GM12872 (cell line): ENCODE measurements around the gene NTNG1.

Experiments
- CTCF ChIP-seq: IDR thresholded peaks from 3 replicates; pipeline ENCODE4 v1.5.1; 2011; ENCODE audit warnings: low read depth, mild to moderate bottlenecking, low read length, moderate library complexity; ENCODE audit not compliant: insufficient read depth

NTNG1 gene

DNA sequence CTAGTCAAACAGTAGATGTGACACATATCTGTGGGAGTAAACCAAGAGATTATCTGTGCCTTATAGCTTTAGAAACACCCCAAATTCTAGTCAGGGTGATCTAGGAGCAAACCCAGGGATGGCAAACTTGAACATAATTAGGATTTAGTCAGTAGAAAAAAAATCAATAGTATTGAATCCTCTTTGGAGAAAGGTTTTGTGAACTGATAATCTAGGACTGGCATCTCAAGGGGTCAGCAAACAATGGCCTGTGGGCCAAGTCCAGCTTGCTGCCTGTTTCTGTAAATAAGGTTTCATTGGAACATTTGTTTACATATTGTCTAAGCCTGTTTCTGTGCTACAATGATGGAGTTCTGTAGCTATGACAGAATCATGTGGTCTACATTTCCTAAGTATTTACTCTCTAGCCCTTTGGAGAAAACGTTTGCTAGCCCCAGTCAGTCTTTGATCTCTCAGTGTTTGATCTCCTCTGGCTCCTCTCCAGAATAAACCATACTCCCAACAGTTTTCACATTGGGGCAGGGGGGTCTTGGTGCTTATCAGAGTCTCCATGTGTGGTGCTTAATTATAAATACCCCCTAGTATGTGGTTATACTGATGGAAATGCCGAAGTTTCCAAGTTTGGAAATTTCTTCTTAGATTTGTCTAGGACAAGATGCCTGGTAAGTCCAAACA lies 385.8 kb downstream of the NTNG1 start:
- no peak for TF ChIP-seq CTCF

GRCh38 chr1:107529511-107530149 lies 388.8 kb downstream of the NTNG1 start:
- TF ChIP-seq CTCF: peak; percentile 85

DNA sequence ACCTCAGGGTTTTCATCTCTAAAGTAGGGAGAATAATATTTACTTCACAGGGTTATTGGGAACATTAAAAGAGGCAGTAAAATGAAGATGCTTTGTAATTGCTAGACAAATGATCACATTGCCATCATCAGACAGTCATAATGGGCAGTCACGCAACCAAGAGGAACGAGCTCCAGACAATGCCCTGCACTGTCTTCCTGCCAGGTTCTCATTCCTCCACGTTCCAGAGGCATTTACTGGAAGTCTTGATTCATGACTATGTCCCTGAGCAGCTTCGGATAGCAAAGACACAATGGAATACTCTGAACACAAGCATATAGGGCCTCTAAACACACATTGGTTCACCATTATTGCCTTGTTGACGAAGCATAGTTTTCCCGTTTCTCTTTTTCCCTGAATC lies 389.7 kb downstream of the NTNG1 start:
- no peak for TF ChIP-seq CTCF

DNA sequence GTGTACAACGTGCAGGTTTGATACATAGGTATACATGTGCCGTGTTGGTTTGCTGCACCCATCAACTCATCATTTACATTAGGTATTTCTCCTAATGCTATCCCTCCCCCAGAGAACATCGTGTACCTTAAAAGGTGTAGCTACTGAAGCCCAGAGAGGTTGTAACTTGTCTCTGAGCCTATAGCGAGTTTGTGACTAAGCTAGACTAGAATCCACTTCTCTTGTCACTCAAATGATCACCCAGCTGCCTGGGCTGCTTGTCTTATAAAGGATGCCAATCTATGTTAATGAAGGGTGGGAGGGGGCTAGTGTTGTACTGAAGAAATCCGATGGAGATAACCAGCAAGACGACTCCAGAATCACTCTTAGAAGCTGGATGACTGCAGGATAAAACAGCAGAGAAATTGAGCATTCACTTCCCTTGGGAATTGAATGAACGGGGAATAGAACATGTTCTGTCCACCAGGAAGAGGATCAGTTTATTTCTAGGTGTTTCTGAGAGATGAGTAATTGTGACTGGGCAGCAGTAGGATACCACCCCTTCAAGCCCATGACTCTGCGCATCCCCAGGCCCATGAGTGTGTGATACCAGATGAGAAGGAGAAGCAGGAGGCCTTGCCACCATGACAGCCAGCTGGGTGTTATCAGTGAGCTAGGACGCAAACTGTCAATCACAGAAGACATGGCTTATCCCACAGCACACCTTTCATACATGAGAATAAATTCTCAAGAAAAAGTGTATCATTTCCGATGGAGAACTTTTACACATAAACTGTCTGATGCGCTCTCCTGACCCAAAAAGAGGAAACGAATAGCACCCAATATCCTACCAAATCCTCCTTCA lies 390.4 kb downstream of the NTNG1 start:
- TF ChIP-seq CTCF: no peak

DNA sequence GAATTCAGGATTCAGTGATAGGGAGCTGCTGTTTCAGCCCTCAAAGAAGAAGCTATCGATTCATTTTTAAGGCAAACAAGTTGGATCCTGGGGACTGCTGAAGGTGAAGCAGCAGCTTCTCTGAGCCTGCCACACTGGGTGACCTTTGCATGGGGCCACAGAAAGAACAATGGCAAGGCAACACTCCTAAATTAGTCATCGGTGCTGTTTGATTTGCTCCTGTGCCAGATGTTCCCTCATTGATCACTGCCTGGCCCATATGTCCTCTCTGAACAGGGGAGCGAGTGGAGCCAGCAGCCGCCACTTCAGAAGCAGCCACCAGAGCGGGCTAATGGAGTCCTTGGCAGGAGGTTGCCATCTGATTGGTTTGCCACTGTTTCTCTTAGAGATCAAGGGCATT lies 391.5 kb downstream of the NTNG1 start:
- no peak for TF ChIP-seq CTCF
